CD4-positive, alpha-beta T cell treated with Interleukin-6 at 100 ng/mL for 8 hours (primary cell): ENCODE data around the gene RPL18.
A peak's percentile ranks its signal among the peaks of the same experiment; 100 is the strongest.
"Not testable (repeated sequence)": the region's sequence is repeated elsewhere in the genome, so short reads cannot be mapped to it uniquely, and the experiment has no call there.

Experiments
- DNase-seq: peaks from one replicate; pipeline ENCODE4 v3.0.0-alpha.2; 2020; ENCODE audit warnings: mixed read lengths, low spot score

RPL18 gene

DNA sequence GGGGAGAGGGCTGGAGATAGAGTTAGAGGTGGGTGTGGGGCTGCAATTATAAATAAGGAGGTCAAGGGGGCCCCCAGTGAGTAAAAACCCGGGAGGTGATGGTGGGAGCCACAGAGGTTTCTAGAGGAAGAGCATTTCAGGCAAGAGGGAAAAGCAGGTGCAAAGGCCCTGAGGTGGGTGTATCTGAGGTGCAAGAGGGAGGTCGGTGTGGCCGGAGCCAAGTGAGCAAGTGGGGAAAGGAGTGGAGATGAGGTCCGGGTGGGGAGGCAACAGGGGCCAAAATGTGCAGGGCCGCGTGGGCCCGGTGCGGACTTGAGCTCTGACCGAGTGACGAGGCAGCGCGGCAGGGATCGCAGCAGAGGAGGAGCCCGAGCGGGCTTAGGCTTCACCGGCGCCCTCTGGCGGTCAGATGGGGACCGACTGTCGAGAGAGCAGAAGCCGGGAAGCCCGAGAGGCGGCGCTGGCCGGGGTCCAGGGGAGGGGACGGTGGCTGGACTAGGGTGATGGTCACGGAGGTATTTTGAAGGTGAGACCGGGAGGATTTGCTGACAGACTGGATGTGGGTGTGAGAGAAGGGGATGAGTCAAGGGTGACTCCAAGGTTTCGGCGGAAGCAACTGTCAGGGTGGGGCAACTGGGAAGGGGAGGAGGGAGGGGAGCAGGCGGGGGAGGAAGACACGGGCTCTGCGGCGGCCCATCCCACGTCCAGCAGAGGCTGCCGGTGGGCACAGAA lies 30.1 kb downstream of the RPL18 start:
- peak; percentile 81 for DNase-seq

GRCh38 chr19:48587387-48587786 lies 31.6 kb downstream of the RPL18 start:
- DNase-seq = no peak

GRCh38 chr19:48582168-48582567 lies 36.8 kb downstream of the RPL18 start:
- no peak for DNase-seq

DNA sequence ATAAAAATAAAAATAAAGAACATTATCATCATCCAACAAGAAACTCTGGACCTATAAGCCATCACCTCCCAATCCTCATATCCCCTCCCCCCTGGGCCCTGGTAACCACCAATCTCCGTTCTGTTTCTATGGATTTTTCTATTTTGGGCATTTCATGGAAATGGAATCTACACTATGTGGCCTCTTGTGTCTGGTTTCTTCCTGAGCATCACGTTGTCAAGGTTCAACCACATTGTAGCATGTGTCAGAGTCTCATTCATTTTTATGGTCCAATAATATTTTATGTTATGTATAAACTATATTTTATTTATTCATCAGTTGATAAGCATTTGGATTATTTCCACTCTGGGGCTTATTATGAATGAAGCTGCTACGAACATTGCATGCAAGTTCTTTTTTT lies 40.1 kb downstream of the RPL18 start:
- DNase-seq = no peak

DNA sequence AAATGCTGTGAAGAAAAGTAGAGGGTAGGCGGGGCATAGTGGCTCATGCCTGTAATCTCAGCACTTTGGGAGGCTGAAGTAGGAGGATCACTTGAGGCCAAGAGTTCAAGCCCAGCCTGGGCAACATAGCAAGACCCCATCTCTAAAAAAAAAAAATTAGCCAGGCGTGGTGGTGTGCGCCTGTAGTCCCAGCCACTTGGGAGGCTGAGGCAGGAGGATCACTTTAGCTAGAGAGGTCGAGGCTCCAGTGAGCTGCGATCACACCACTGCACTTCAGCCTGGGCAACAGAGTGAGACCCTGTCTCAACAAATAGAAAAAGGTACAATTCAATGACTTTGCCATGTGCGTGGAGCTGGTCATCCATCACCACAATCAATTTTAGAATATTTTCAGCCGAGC lies 41.1 kb downstream of the RPL18 start:
- not testable (repeated sequence) for DNase-seq

GRCh38 chr19:48575931-48576622 lies 42.9 kb downstream of the RPL18 start:
- no peak for DNase-seq

- DNase-seq = no peak
Observed at GRCh38 chr19:48573163-48573505, 45.8 kb downstream of the RPL18 start.

- DNase-seq = no peak
Observed at GRCh38 chr19:48571378-48572162, 47.4 kb downstream of the RPL18 start.

- no peak for DNase-seq
Observed at GRCh38 chr19:48569814-48570213, 49.2 kb downstream of the RPL18 start.

DNA sequence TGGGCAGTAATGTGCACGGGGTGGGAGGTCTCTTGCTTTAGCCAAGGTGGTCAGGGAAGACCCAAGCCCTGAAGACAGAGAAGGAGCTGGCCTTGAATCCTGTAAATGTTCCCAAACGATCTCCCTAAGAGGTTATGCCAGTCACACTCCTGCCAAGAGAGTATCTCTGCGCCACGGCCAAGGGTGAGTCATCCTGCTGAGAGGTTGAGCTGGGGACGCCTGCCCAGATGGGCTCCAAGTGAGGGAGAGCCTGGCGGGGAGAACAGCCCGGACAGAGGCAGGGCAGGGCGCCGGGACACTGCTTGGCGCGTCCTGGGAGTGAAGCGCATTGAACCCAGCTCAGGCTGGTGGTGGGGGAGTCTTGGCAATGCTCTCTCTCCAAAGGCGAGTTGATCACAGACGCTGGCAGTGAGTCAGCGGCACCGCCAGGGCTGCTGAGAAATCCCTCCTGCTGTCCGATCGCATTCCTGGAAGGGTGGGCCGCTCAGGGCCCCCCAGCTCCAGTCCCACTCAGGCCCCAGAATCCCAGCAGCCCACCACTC lies 50.6 kb downstream of the RPL18 start:
- no peak for DNase-seq
